ENCODE measurements around the gene PLB1.
"Not testable (repeated sequence)": the region's sequence is repeated elsewhere in the genome, so short reads cannot be mapped to it uniquely, and the experiment has no call there.

The PLB1 gene

GRCh38 chr2:28533044-28533680 is 37.3 kb downstream of the PLB1 start:
- no peak for DNase-seq (ENCODE audit: low read depth in 1 of 2, low spot score in 1 of 2)

- DNase-seq (ENCODE audit: low read depth in 1 of 2, low spot score in 1 of 2), result no peak
Measured at GRCh38 chr2:28534817-28535216, 39.0 kb downstream of the PLB1 start.

- DNase-seq (ENCODE audit: low read depth in 1 of 2, low spot score in 1 of 2), result no peak
Measured at GRCh38 chr2:28538134-28538533, 42.3 kb downstream of the PLB1 start.

GRCh38 chr2:28538652-28539051 is 42.8 kb downstream of the PLB1 start:
- no peak for DNase-seq (ENCODE audit: low read depth in 1 of 2, low spot score in 1 of 2)

GRCh38 chr2:28539118-28539541 is 43.3 kb downstream of the PLB1 start:
- no peak for DNase-seq (ENCODE audit: low read depth in 1 of 2, low spot score in 1 of 2)

- DNase-seq (ENCODE audit: low read depth in 1 of 2, low spot score in 1 of 2), result no peak
Measured at GRCh38 chr2:28543316-28544035, 47.6 kb downstream of the PLB1 start.

- DNase-seq (ENCODE audit: low read depth in 1 of 2, low spot score in 1 of 2), result no peak
Measured at GRCh38 chr2:28544036-28544346, 48.1 kb downstream of the PLB1 start.

GRCh38 chr2:28544405-28544921 is 48.6 kb downstream of the PLB1 start:
- no peak for DNase-seq (ENCODE audit: low read depth in 1 of 2, low spot score in 1 of 2)

GRCh38 chr2:28544922-28545589 is 49.2 kb downstream of the PLB1 start:
- no peak for DNase-seq (ENCODE audit: low read depth in 1 of 2, low spot score in 1 of 2)

- no peak for DNase-seq (ENCODE audit: low read depth in 1 of 2, low spot score in 1 of 2)
Measured at GRCh38 chr2:28545590-28546200, 49.8 kb downstream of the PLB1 start.

GRCh38 chr2:28546242-28546641 is 50.4 kb downstream of the PLB1 start:
- no peak for DNase-seq (ENCODE audit: low read depth in 1 of 2, low spot score in 1 of 2)

GRCh38 chr2:28547223-28547860 is 51.5 kb downstream of the PLB1 start:
- DNase-seq (ENCODE audit: low read depth in 1 of 2, low spot score in 1 of 2), result no peak

- no peak for DNase-seq (ENCODE audit: low read depth in 1 of 2, low spot score in 1 of 2)
Measured at GRCh38 chr2:28547906-28548600, 52.2 kb downstream of the PLB1 start.

GRCh38 chr2:28550345-28550744 is 54.5 kb downstream of the PLB1 start:
- DNase-seq (ENCODE audit: low read depth in 1 of 2, low spot score in 1 of 2), result not testable (repeated sequence)

GRCh38 chr2:28552045-28552823 is 56.4 kb downstream of the PLB1 start:
- no peak for DNase-seq (ENCODE audit: low read depth in 1 of 2, low spot score in 1 of 2)

GRCh38 chr2:28556303-28556702 is 60.4 kb downstream of the PLB1 start:
- no peak for DNase-seq (ENCODE audit: low read depth in 1 of 2, low spot score in 1 of 2)

- no peak for DNase-seq (ENCODE audit: low read depth in 1 of 2, low spot score in 1 of 2)
Measured at GRCh38 chr2:28557389-28558131, 61.7 kb downstream of the PLB1 start.

GRCh38 chr2:28558158-28558820 is 62.4 kb downstream of the PLB1 start:
- no peak for DNase-seq (ENCODE audit: low read depth in 1 of 2, low spot score in 1 of 2)

GRCh38 chr2:28558918-28559317 is 63.1 kb downstream of the PLB1 start:
- no peak for DNase-seq (ENCODE audit: low read depth in 1 of 2, low spot score in 1 of 2)
